ENCODE measurements around the gene COX8C. TPM values are rescaled to one million over a fixed set of nuclear protein-coding genes. Genes with fewer than 3 reads are reported as not detected.

The COX8C gene
- total and polyA plus RNA-seq, 9 of the 15 experiments (the other 6 are each of a cell fraction or from before 2014, with no cell fraction given), result not detected

DNA sequence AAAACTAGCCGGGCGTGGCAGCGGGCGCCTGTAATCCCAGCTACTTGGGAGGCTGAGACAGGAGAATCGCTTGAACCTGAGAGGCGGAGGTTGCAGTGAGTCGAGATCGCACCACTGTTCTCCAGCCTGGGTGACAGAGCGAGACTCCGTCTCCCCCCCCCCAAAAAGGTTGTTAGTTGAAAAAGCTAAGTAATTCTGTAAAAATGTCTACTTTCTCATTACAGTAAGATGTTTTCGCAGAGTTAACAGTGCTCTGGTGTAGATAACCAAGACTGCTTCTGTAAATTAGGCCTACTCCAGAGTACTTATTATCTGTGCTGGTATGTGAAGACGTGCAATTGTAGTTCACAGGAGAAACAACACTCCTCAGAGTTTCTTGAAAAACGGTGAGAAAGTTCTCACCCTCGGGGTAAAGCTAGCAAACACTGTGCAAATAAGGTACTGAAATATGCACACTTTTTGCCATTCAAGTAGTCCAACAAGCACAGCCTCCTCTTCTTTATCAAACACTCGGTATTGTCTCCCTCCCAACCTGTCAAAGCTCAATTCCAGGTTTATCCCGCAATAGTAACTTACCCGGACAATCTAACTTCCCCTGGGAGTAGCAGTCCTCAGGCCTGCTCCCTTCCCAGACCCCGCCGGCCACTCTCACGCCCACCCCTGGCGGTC lies 15.1 kb upstream of the COX8C start:
- Histone ChIP-seq H3K4me2 (ENCODE audit: insufficient read depth, low read length) (peak overlapping the region; percentile 95), H2AFZ (ENCODE audit: low read depth, low read length) (peak overlapping the region; percentile 40; the same call in 1 of the 2 replicates), H3K36me3 (ENCODE audit: control insufficient read depth, insufficient read depth, low read length) (no peaks in the 10 kb centered on the region), H3K27ac (ENCODE audit: extremely low read depth, low read depth, low read length) (peak overlapping the region; percentile 88), H3K9ac (ENCODE audit: insufficient read depth in 1 of 2, low read depth in 2 of 2, low read length in 2 of 2) (peak overlapping the region; percentile 81 to 93), H3K9me3 (replicated peaks; ENCODE audit: control insufficient read depth, insufficient read depth, low read depth, low read length) (no peaks in the 10 kb centered on the region), H3K4me3 (peak overlapping the region; percentile 86), H3K79me2 (ENCODE audit: control insufficient read depth, insufficient read depth, low read length) (peaks cover 70% of the 10 kb centered on the region), H3K9me1 (ENCODE audit: control insufficient read depth, insufficient read depth, low read length) (no peaks in the 10 kb centered on the region), H3K27me3 (ENCODE audit: control insufficient read depth in 2 of 2, insufficient read depth in 2 of 2, low read length in 2 of 2) (no peaks in the 10 kb centered on the region), H3K4me1 (replicated peaks in 1 of 2; ENCODE audit: control insufficient read depth in 2 of 2, insufficient read depth in 2 of 2, low read length in 2 of 2) (peaks cover 0 to 8% of the 10 kb centered on the region in 2 experiments; a peak in 3 of 5 replicates), H4K20me1 (replicated peaks; ENCODE audit: control insufficient read depth, insufficient read depth, low read length) (peaks cover 5% of the 10 kb centered on the region; the same call in 1 of the 2 replicates)
- FAIRE-seq (no peak), DNase-seq (ENCODE audit: extremely low read depth in 1 of 4, low spot score in 3 of 4) (no peak), ATAC-seq (peak; percentile 11)
- CTCF ChIA-PET (ENCODE audit: low intra/inter-chr PET ratio), result interaction anchor here (1.1 kb wide), 1 partner anchor 10 kb away, joined by 3 read pairs; no protein-coding TSS in a partner anchor
- no peak for TF ChIP-seq MCM3 (IDR thresholded peaks at IDR 0.05)
- peak; percentile 55 for TF ChIP-seq EGR1 (conservative IDR thresholded peaks at IDR 0.05)
- TF ChIP-seq, protein P1, sequence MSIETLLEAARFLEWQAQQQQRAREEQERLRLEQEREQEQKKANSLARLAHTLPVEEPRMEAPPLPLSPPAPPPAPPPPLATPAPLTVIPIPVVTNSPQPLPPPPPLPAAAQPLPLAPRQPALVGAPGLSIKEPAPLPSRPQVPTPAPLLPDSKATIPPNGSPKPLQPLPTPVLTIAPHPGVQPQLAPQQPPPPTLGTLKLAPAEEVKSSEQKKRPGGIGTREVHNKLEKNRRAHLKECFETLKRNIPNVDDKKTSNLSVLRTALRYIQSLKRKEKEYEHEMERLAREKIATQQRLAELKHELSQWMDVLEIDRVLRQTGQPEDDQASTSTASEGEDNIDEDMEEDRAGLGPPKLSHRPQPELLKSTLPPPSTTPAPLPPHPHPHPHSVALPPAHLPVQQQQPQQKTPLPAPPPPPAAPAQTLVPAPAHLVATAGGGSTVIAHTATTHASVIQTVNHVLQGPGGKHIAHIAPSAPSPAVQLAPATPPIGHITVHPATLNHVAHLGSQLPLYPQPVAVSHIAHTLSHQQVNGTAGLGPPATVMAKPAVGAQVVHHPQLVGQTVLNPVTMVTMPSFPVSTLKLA (conservative IDR thresholded peaks at IDR 0.05), result peak in 1 of 2 experiments; percentile 33; a peak in 1 of 4 replicates
- peak; percentile 7; the same call in 1 of the 2 replicates for TF ChIP-seq CREM (IDR thresholded peaks at IDR 0.05; ENCODE audit: low read depth)
- TF ChIP-seq, protein P2, sequence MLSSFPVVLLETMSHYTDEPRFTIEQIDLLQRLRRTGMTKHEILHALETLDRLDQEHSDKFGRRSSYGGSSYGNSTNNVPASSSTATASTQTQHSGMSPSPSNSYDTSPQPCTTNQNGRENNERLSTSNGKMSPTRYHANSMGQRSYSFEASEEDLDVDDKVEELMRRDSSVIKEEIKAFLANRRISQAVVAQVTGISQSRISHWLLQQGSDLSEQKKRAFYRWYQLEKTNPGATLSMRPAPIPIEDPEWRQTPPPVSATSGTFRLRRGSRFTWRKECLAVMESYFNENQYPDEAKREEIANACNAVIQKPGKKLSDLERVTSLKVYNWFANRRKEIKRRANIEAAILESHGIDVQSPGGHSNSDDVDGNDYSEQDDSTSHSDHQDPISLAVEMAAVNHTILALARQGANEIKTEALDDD (IDR thresholded peaks at IDR 0.05), result peak; percentile 68
- no peak for TF ChIP-seq IFI16 (CRISPR knock-in tag; IDR thresholded peaks at IDR 0.05)
- TF ChIP-seq SMARCC2 (IDR thresholded peaks at IDR 0.05; ENCODE audit: low read depth), result no peak
- TF ChIP-seq HDAC1 (IDR thresholded peaks at IDR 0.05), result peak in 1 of 2 experiments; percentile 19; a peak in 1 of 4 replicates
- peak; percentile 30; the same call in 1 of the 2 replicates for TF ChIP-seq ZFX (CRISPR knock-in tag; IDR thresholded peaks at IDR 0.05)
- TF ChIP-seq ZNF740 (CRISPR knock-in tag; IDR thresholded peaks at IDR 0.05), result peak; percentile 47; the same call in 1 of the 2 replicates
- peak in 1 of 2 experiments; percentile 45; a peak in 1 of 4 replicates for TF ChIP-seq ZNF740 (tag; IDR thresholded peaks at IDR 0.05)
- TF ChIP-seq FOXK2 (conservative IDR thresholded peaks at IDR 0.05 in 1 of 2, IDR thresholded peaks at IDR 0.05 in 1 of 2; ENCODE audit: low read depth in 2 of 2), result peak in 1 of 2 experiments; percentile 31; a peak in 1 of 4 replicates
- no peak for TF ChIP-seq ZNF830 (CRISPR knock-in tag; IDR thresholded peaks at IDR 0.05)
- POLR2A ChIA-PET, result interaction anchor here (1.4 to 2.5 kb wide), 3 partner anchors 9 to 14 kb away, joined by 5 to 12 read pairs (median 11); no protein-coding TSS in a partner anchor
- no TSS peak for BruUV-seq (replicated peaks)
- in situ Hi-C loops (cut with MboI), result no loop called here
- under 1% methylated on average over 21 of the region's 21 CpGs for WGBS (ENCODE audit: insufficient coverage, low coverage, missing lambda C conversion rate)
- intact Hi-C loops (cut with micrococcal nuclease), result loop anchor here (5.0 kb wide), 2 partner anchors 50 to 65 kb away; no protein-coding TSS in a partner anchor
